ENCODE measurements around the gene ATP2B2.

Gene ATP2B2

DNA sequence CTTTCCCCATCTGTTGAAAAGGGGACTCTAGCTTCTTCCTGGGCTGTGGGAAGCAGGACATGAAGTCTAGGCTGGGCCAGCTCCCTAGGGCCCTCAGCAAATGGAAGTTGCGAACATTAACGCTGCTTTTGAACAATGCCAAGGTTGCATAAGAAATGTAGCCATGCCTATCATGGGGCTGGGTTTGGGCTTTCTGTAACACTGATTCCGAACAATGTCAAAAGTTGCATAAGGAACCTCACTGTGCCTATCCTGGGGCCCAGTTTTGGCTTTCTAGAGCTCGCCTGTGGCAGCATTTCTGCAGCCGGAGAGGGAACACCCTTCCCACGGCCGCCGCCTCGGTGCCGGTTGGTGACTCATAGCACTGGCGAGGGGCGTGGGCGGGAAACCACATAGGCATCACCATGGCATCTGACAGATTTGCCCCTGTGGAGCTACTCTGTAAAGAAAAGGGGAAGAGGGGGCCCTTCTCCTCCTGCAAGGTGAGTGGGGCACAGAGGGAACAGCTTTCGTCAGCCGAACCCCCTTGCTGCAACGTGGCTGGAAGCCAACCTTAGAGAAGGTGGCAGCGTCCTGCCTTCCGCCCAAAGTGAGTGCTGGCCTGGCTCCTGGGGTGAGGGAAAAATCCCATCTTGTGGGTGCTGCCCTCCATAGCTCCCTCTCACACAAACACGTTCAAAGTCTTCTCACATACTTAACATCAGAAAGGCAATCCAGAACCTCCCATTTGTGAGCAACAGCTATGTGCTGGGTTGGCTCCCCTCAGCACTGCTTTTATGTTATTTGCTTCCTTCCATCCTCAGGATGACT lies 46.6 kb upstream of the ATP2B2 start:
- no peak overlapping the region for H2AK5ac ChIP-seq (ENCODE audit: low read length)
- H3K4me3 ChIP-seq (ENCODE audit: low read length): no peak overlapping the region
- no peak overlapping the region for H4K5ac ChIP-seq (ENCODE audit: low read length)
- H3K4me1 ChIP-seq (ENCODE audit: control insufficient read depth, low read depth, low read length): no peaks in the 10 kb centered on the region
- H3K23ac ChIP-seq (ENCODE audit: low read length): no peak overlapping the region
- H3K56ac ChIP-seq (ENCODE audit: low read length): no peak overlapping the region
- no peak overlapping the region for H3K4ac ChIP-seq (ENCODE audit: low read depth, low read length)
- H3K18ac ChIP-seq (ENCODE audit: low read length): no peak overlapping the region
- WGBS (ENCODE audit: extremely low coverage, insufficient coverage, low lambda C conversion rate): no CpG with 5 or more reads among the region's 19 CpGs
- no peaks in the 10 kb centered on the region for H3K79me1 ChIP-seq (ENCODE audit: low read length)
- H3K27ac ChIP-seq (ENCODE audit: low read depth, low read length): no peak overlapping the region
- H3K79me2 ChIP-seq (ENCODE audit: control insufficient read depth, insufficient read depth, low read length): no peaks in the 10 kb centered on the region
- H3K36me3 ChIP-seq (ENCODE audit: control insufficient read depth, insufficient read depth, low read length): no peaks in the 10 kb centered on the region
- no peak overlapping the region for H2BK5ac ChIP-seq (ENCODE audit: low read length)
- no peaks in the 10 kb centered on the region for H3K27me3 ChIP-seq (ENCODE audit: insufficient read depth, low read length, poor library complexity)
- no peak overlapping the region for H3K9ac ChIP-seq (ENCODE audit: low read length)
- H2BK120ac ChIP-seq (ENCODE audit: low read depth, low read length): no peak overlapping the region
- no peak for DNase-seq
- H2BK15ac ChIP-seq (replicated peaks; ENCODE audit: low read depth): no peak overlapping the region
- no peak overlapping the region for H3K4me2 ChIP-seq (ENCODE audit: low read length)
- H4K8ac ChIP-seq (ENCODE audit: low read depth, low read length): no peak overlapping the region

DNA sequence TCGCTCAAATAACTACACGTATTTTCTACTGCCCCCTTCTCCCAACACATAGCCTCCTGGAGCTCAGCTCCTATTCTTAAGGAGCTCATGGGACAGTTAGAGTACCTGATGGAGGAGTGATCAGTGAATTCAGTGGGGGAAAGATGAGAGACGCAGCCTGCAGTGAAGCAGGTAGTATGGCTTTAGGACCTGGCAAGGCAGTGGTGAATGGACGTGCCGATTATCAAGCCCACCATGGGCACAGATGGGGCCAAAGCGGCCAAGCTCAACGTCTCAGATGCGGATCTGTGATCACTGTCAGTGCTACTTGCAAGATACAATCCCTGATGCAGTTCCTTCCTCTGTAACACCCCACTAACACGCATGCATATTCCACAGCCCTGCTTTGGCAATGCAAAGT lies 45.8 kb upstream of the ATP2B2 start:
- no peaks in the 10 kb centered on the region for H3K4me1 ChIP-seq (ENCODE audit: control insufficient read depth, low read depth, low read length)
- no CpG with 5 or more reads among the region's 9 CpGs for WGBS (ENCODE audit: extremely low coverage, insufficient coverage, low lambda C conversion rate)

DNA sequence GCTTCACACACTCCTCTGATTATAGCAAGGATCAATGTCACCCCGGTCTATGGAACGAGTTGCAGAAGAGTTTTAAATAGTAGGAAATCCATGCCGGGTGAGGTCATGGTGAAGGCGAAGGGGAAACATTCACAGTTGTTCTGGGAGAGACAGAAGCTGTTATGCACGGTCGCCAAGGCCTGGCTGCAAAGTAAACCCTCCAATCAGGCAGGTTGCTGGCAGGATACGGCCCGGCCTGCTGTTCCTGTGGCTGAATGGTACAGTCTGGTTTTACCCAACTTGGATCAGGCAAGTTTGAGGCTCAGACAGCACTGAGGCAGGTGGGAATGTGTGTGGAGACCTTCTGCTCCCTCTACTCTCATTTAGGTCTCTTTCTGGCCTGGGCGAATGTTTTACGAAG lies 45.3 kb upstream of the ATP2B2 start:
- H3K56ac ChIP-seq (ENCODE audit: low read length): no peak overlapping the region
- H3K4me1 ChIP-seq (ENCODE audit: control insufficient read depth, low read depth, low read length): no peaks in the 10 kb centered on the region
- H2AK5ac ChIP-seq (ENCODE audit: low read length): no peak overlapping the region
- H3K4ac ChIP-seq (ENCODE audit: low read depth, low read length): no peak overlapping the region
- H3K27me3 ChIP-seq (ENCODE audit: insufficient read depth, low read length, poor library complexity): no peaks in the 10 kb centered on the region
- no peak overlapping the region for H3K4me3 ChIP-seq (ENCODE audit: low read length)
- H3K79me2 ChIP-seq (ENCODE audit: control insufficient read depth, insufficient read depth, low read length): no peaks in the 10 kb centered on the region
- H3K79me1 ChIP-seq (ENCODE audit: low read length): no peaks in the 10 kb centered on the region
- H3K27ac ChIP-seq (ENCODE audit: low read depth, low read length): no peak overlapping the region
- no peak overlapping the region for H3K4me2 ChIP-seq (ENCODE audit: low read length)
- H2BK5ac ChIP-seq (ENCODE audit: low read length): no peak overlapping the region
- no peaks in the 10 kb centered on the region for H3K36me3 ChIP-seq (ENCODE audit: control insufficient read depth, insufficient read depth, low read length)
- no peak overlapping the region for H3K18ac ChIP-seq (ENCODE audit: low read length)
- H3K9ac ChIP-seq (ENCODE audit: low read length): no peak overlapping the region
- no peak for DNase-seq
- no peak overlapping the region for H3K23ac ChIP-seq (ENCODE audit: low read length)
- whole genome bisulfite sequencing (ENCODE audit: extremely low coverage, insufficient coverage, low lambda C conversion rate): no CpG with 5 or more reads among the region's 10 CpGs
- H4K5ac ChIP-seq (ENCODE audit: low read length): no peak overlapping the region
- H4K8ac ChIP-seq (ENCODE audit: low read depth, low read length): no peak overlapping the region
- no peak overlapping the region for H2BK15ac ChIP-seq (replicated peaks; ENCODE audit: low read depth)
- no peak overlapping the region for H2BK120ac ChIP-seq (ENCODE audit: low read depth, low read length)

More for the DNA sequence above, 45.8 kb upstream of the ATP2B2 start:
- H3K18ac ChIP-seq (ENCODE audit: low read length): no peak overlapping the region
- H3K4ac ChIP-seq (ENCODE audit: low read depth, low read length): no peak overlapping the region
- no peak overlapping the region for H2BK120ac ChIP-seq (ENCODE audit: low read depth, low read length)
- H3K27me3 ChIP-seq (ENCODE audit: insufficient read depth, low read length, poor library complexity): no peaks in the 10 kb centered on the region
- no peak overlapping the region for H2AK5ac ChIP-seq (ENCODE audit: low read length)
- H3K79me2 ChIP-seq (ENCODE audit: control insufficient read depth, insufficient read depth, low read length): no peaks in the 10 kb centered on the region
- H3K27ac ChIP-seq (ENCODE audit: low read depth, low read length): no peak overlapping the region
- H3K4me3 ChIP-seq (ENCODE audit: low read length): no peak overlapping the region
- H4K8ac ChIP-seq (ENCODE audit: low read depth, low read length): no peak overlapping the region
- no peak overlapping the region for H3K56ac ChIP-seq (ENCODE audit: low read length)
- no peak overlapping the region for H2BK5ac ChIP-seq (ENCODE audit: low read length)
- H4K5ac ChIP-seq (ENCODE audit: low read length): no peak overlapping the region
- H3K9ac ChIP-seq (ENCODE audit: low read length): no peak overlapping the region
- no peak overlapping the region for H2BK15ac ChIP-seq (replicated peaks; ENCODE audit: low read depth)
- no peaks in the 10 kb centered on the region for H3K36me3 ChIP-seq (ENCODE audit: control insufficient read depth, insufficient read depth, low read length)
- no peaks in the 10 kb centered on the region for H3K79me1 ChIP-seq (ENCODE audit: low read length)
- DNase-seq: no peak
- no peak overlapping the region for H3K4me2 ChIP-seq (ENCODE audit: low read length)
- no peak overlapping the region for H3K23ac ChIP-seq (ENCODE audit: low read length)

DNA sequence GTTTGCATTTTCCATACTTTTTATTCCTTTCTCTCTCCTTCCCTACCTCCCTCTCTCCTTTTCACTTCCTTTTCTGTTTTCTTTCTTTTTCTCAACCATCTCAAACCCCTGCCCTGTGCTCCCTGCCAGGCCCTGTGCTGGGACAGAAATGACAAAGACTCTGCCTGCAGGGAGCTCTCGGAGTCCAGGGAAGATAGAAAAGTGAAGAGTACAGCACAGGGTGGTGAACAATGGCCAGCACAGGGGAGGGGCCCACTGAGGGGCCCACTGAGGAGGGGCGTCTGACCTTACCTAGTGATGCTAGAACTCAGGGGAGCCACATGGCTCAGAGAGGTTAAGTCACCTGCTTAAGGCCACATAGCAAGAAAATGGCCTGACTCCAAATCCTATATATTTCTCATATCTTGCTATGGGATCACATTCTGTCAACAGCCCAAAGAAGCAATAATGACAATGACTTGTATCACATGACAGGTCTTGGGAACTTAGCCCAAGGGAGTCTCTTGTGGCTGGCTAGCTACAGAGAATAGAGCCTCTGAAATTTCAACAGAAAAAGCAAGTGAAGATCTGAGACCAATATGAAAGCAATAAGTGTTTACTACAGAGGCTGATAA lies 44.3 kb upstream of the ATP2B2 start:
- Histone ChIP-seq H3K36me3 (ENCODE audit: control insufficient read depth, insufficient read depth, low read length) (no peaks in the 10 kb centered on the region), H3K79me1 (ENCODE audit: low read length) (no peaks in the 10 kb centered on the region), H3K27ac (ENCODE audit: low read depth, low read length) (no peak overlapping the region), H4K8ac (ENCODE audit: low read depth, low read length) (no peak overlapping the region), H3K4me3 (ENCODE audit: low read length) (no peak overlapping the region), H3K9ac (ENCODE audit: low read length) (no peak overlapping the region), H2BK5ac (ENCODE audit: low read length) (no peak overlapping the region), H2AK5ac (ENCODE audit: low read length) (no peak overlapping the region), H3K4ac (ENCODE audit: low read depth, low read length) (no peak overlapping the region), H2BK120ac (ENCODE audit: low read depth, low read length) (no peak overlapping the region), H3K27me3 (ENCODE audit: insufficient read depth, low read length, poor library complexity) (no peaks in the 10 kb centered on the region), H3K18ac (ENCODE audit: low read length) (no peak overlapping the region), H2BK15ac (replicated peaks; ENCODE audit: low read depth) (no peak overlapping the region), H3K4me2 (ENCODE audit: low read length) (no peak overlapping the region), H3K56ac (ENCODE audit: low read length) (no peak overlapping the region), H3K79me2 (ENCODE audit: control insufficient read depth, insufficient read depth, low read length) (no peaks in the 10 kb centered on the region), H3K4me1 (ENCODE audit: control insufficient read depth, low read depth, low read length) (no peaks in the 10 kb centered on the region), H3K23ac (ENCODE audit: low read length) (no peak overlapping the region), H4K5ac (ENCODE audit: low read length) (no peak overlapping the region)
- DNase-seq: no peak
- no CpG with 5 or more reads among the region's 2 CpGs for WGBS (ENCODE audit: extremely low coverage, insufficient coverage, low lambda C conversion rate)

DNA sequence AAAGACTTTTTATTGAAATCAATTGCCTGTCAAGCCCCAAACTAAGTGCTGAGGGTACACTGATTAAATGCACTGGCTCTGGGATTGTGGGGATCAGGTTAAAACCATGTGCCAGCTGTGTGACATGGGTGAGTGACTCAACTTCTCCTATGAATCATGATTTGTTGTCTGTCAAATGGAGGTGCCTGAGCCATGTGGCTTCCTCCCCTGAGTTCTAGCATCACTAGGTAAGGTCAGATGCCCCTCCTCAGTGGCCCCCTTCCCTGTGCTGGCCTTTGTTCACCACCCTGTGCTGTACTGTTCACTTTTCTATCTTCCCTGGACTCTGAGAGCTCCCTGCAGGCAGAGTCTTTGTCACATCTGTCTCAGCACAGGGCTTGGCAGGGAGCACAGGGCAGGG lies 43.6 kb upstream of the ATP2B2 start:
- no peak for DNase-seq
- H3K4me1 ChIP-seq (ENCODE audit: control insufficient read depth, low read depth, low read length): no peaks in the 10 kb centered on the region

More for the DNA sequence above, 43.6 kb upstream of the ATP2B2 start:
- Histone ChIP-seq H2BK120ac (ENCODE audit: low read depth, low read length) (no peak overlapping the region), H3K9ac (ENCODE audit: low read length) (no peak overlapping the region), H3K79me1 (ENCODE audit: low read length) (no peaks in the 10 kb centered on the region), H2BK5ac (ENCODE audit: low read length) (no peak overlapping the region), H3K56ac (ENCODE audit: low read length) (no peak overlapping the region), H4K5ac (ENCODE audit: low read length) (no peak overlapping the region), H4K8ac (ENCODE audit: low read depth, low read length) (no peak overlapping the region), H3K4ac (ENCODE audit: low read depth, low read length) (no peak overlapping the region), H3K18ac (ENCODE audit: low read length) (no peak overlapping the region), H2BK15ac (replicated peaks; ENCODE audit: low read depth) (no peak overlapping the region), H3K36me3 (ENCODE audit: control insufficient read depth, insufficient read depth, low read length) (no peaks in the 10 kb centered on the region), H3K23ac (ENCODE audit: low read length) (no peak overlapping the region), H3K4me2 (ENCODE audit: low read length) (no peak overlapping the region), H2AK5ac (ENCODE audit: low read length) (no peak overlapping the region), H3K79me2 (ENCODE audit: control insufficient read depth, insufficient read depth, low read length) (no peaks in the 10 kb centered on the region), H3K27ac (ENCODE audit: low read depth, low read length) (no peak overlapping the region), H3K4me3 (ENCODE audit: low read length) (no peak overlapping the region), H3K27me3 (ENCODE audit: insufficient read depth, low read length, poor library complexity) (no peaks in the 10 kb centered on the region)

Measured in mesendoderm (in vitro differentiated cells).